DOHH2 (cell line): Measurements from ENCODE around the gene FAM53B.

Experiments used
- H3F3A ChIP-seq: fragments of 200-600 bp; sonication (generic), shearing (Covaris generic); 2 replicates; pipeline ENCODE4 v1.6.0; 2016; ENCODE audit warnings: antibody characterized with exemption, mild to moderate bottlenecking; ENCODE audit not compliant: control insufficient read depth, insufficient read depth
- H3K27ac ChIP-seq: fragments of 200-600 bp; sonication (generic); 2 replicates; pipeline ENCODE4 v1.5.1; 2014; ENCODE audit warnings: low read depth, mild to moderate bottlenecking, low read length, moderate library complexity
- H3K27me3 ChIP-seq: fragments of 200-600 bp; sonication (generic); 2 replicates; pipeline ENCODE4 v1.6.1; 2014; ENCODE audit warnings: mild to moderate bottlenecking, low read length, mixed read lengths; ENCODE audit not compliant: control insufficient read depth
- H3K36me3 ChIP-seq: fragments of 200-600 bp; sonication (generic); 2 replicates; pipeline ENCODE4 v1.6.1; 2014; ENCODE audit warnings: mild to moderate bottlenecking, low read length, moderate library complexity, mixed read lengths; ENCODE audit not compliant: control insufficient read depth
- H3K4me1 ChIP-seq: fragments of 200-600 bp; sonication (generic); 2 replicates; pipeline ENCODE4 v1.6.1; 2014; ENCODE audit warnings: mild to moderate bottlenecking, low read length, mixed read lengths; ENCODE audit not compliant: control insufficient read depth
- H3K4me2 ChIP-seq: fragments of 200-600 bp; sonication (generic); 2 replicates; pipeline ENCODE4 v1.6.0; 2014; ENCODE audit warnings: mild to moderate bottlenecking, low read length, moderate library complexity
- H3K4me3 ChIP-seq: fragments of 200-600 bp; sonication (generic); 2 replicates; pipeline ENCODE4 v1.5.1; 2014; ENCODE audit warnings: mild to moderate bottlenecking, low read length, mixed read lengths
- H3K79me2 ChIP-seq: fragments of 200-600 bp; sonication (generic); 2 replicates; pipeline ENCODE4 v1.6.1; 2014; ENCODE audit warnings: mild to moderate bottlenecking, low read length, mixed read lengths; ENCODE audit not compliant: control insufficient read depth
- H3K9me2 ChIP-seq: fragments of 200-600 bp; sonication (generic); replicated peaks from 2 replicates; pipeline ENCODE4 v1.6.1; 2014; ENCODE audit warnings: mild to moderate bottlenecking, low read length, mixed read lengths; ENCODE audit not compliant: control insufficient read depth
- H3K9me3 ChIP-seq: fragments of 200-600 bp; sonication (generic); 2 replicates; pipeline ENCODE4 v1.6.1; 2014; ENCODE audit warnings: antibody characterized with exemption, low read length, mixed read lengths; ENCODE audit not compliant: control insufficient read depth, insufficient read depth
- H4K20me1 ChIP-seq: fragments of 200-600 bp; sonication (generic); 2 replicates; pipeline ENCODE4 v1.6.0; 2014; ENCODE audit warnings: low read depth, mild to moderate bottlenecking, antibody characterized with exemption, low read length, moderate library complexity; ENCODE audit not compliant: control insufficient read depth, insufficient read depth
- CTCF ChIP-seq: fragments of 200-600 bp; sonication (generic); IDR thresholded peaks from one replicate; pipeline ENCODE4 v1.5.1; 2014; ENCODE audit warnings: antibody characterized with exemption, mild to moderate bottlenecking, low read depth, low read length; ENCODE audit not compliant: poor library complexity, severe bottlenecking
- EZH2phosphoT487 ChIP-seq: fragments of 200-600 bp; sonication (generic); IDR thresholded peaks from 2 replicates; pipeline ENCODE4 v1.6.1; 2017; ENCODE audit warnings: borderline replicate concordance, mild to moderate bottlenecking, antibody characterized with exemption, low read length, moderate library complexity, mixed read lengths

FAM53B gene

GRCh38 chr10:124656113-124656490 is 88.1 kb downstream of the FAM53B start:
- Histone ChIP-seq H3F3A (no peaks in the 10 kb centered on the region; the same call in 1 of the 2 replicates), H3K4me1 (peaks cover 15% of the 10 kb centered on the region), H4K20me1 (no peaks in the 10 kb centered on the region), H3K9me2 (no peaks in the 10 kb centered on the region), H3K9me3 (no peaks in the 10 kb centered on the region), H3K4me3 (no peak overlapping the region), H3K36me3 (peaks cover 10% of the 10 kb centered on the region; the same call in 1 of the 2 replicates), H3K27ac (no peak overlapping the region), H3K4me2 (no peak overlapping the region), H3K27me3 (no peaks in the 10 kb centered on the region), H3K79me2 (peaks cover 29% of the 10 kb centered on the region)
- TF ChIP-seq CTCF (no peak), EZH2phosphoT487 (no peak)

DNA sequence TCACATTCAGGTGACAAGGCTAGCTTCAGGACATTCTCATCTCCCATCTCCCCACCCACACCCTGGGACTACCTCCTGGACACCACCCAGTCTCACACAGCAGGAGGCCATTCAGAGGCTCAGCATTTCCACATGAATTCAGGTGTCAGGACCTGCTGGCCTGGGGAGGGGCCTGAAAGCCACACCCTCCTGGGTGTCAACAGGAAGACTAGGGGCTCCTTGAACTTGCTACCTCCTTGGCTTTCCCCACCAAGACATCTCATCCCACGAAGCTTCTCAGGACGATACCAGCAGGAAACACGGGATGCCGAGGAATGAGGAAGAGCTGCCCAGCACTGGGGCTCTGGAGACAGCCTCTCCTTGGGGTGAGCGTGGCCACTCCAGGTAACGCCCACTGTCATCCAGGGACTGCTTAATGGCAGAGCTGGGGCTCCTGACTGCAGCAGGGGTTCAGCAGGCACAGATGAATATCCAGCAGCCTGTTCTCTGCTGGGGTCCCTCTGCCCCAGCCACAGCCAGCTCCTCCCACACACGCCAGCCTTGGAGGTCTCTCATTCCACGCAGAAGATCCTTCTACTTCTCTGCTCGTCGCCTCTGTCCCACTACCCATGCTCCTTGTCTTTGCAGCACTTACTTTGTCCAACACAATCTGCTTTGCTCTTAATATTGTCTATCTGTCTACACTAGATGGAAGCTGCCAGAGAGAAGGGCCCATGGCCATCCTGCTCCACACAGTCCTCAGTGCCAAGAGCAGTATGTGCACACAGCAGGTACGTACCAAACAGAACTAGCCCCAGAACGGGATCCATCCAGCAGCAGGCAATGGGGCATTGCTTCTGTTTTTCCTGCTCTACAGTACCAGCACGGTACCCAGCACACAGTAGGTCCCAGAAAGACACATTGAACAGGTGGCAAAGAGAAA is 88.7 kb downstream of the FAM53B start:
- H3K9me3 ChIP-seq = no peaks in the 10 kb centered on the region
- H3K27me3 ChIP-seq = no peaks in the 10 kb centered on the region
- peaks cover 17% of the 10 kb centered on the region for H3K4me1 ChIP-seq
- peaks cover 25% of the 10 kb centered on the region for H3K79me2 ChIP-seq
- H3K9me2 ChIP-seq = no peaks in the 10 kb centered on the region
- H3F3A ChIP-seq = no peaks in the 10 kb centered on the region; the same call in 1 of the 2 replicates
- H3K36me3 ChIP-seq = peaks cover 10% of the 10 kb centered on the region; the same call in 1 of the 2 replicates
- H3K4me3 ChIP-seq = no peak overlapping the region
- no peak overlapping the region for H3K4me2 ChIP-seq
- no peaks in the 10 kb centered on the region for H4K20me1 ChIP-seq
- TF ChIP-seq EZH2phosphoT487 = no peak
- TF ChIP-seq CTCF = no peak
- H3K27ac ChIP-seq = no peak overlapping the region

GRCh38 chr10:124654686-124655085 is 89.5 kb downstream of the FAM53B start:
- Histone ChIP-seq H4K20me1 (no peaks in the 10 kb centered on the region; the same call in 1 of the 2 replicates), H3K9me3 (no peaks in the 10 kb centered on the region), H3K4me2 (no peak overlapping the region), H3K4me3 (no peak overlapping the region), H3F3A (no peaks in the 10 kb centered on the region; the same call in 1 of the 2 replicates), H3K27me3 (no peaks in the 10 kb centered on the region), H3K4me1 (peaks cover 18% of the 10 kb centered on the region), H3K27ac (no peak overlapping the region), H3K36me3 (peaks cover 10% of the 10 kb centered on the region; the same call in 1 of the 2 replicates), H3K9me2 (no peaks in the 10 kb centered on the region), H3K79me2 (peaks cover 20% of the 10 kb centered on the region)
- TF ChIP-seq CTCF (no peak), EZH2phosphoT487 (no peak)
